Lower leg skin (tissue), 4 donors: ENCODE results near the gene GLT8D2. TPM values are rescaled to one million over a fixed set of nuclear protein-coding genes. Genes with fewer than 3 reads are reported as not detected.

ENCODE experiments used
- DNase-seq, 2 donors: peaks; one replicate each; pipeline ENCODE4 v3.0.0-alpha.2; 2019; ENCODE audit warnings: low spot score in 2 of 2
- H3K4me3 ChIP-seq: fragments of 200-600 bp; sonication (generic); 2 replicates; pipeline ENCODE4 v1.5.1; 2017; ENCODE audit warnings: mild to moderate bottlenecking, low read depth; ENCODE audit not compliant: poor library complexity, severe bottlenecking
- CTCF ChIP-seq, 3 donors: fragments of 450-650 bp; IDR thresholded peaks; one replicate each; pipeline ENCODE4 v1.5.1; 2016; ENCODE audit warnings: antibody characterized with exemption in 3 of 3, mild to moderate bottlenecking in 3 of 3, moderate library complexity in 2 of 3
- POLR2A ChIP-seq, 2 donors: fragments of 450-650 bp; IDR thresholded peaks; one replicate each; pipeline ENCODE4 v1.6.1; 2016 to 2017; ENCODE audit warnings: antibody characterized with exemption in 2 of 2, mild to moderate bottlenecking in 1 of 2, moderate library complexity in 1 of 2
- WGBS, 2 donors: methylation state at CpG; one replicate each; pipeline ENCODE4 v1.1.5; 2018; 5-methylcytosine and 5-hydroxymethylcytosine counted together
- intact Hi-C: fragments of 100-400 bp; cut with DNase I; formaldehyde crosslinking; loops from one replicate; pipeline ENCODE4 v1.15.0; 2023; ENCODE audit warnings: low total_unique reads
- total RNA-seq, 4 donors: library from RNA; depleted of rRNA; stranded (reverse); fragments of >200 nt; gene quantifications; one replicate each; pipeline ENCODE4 v1.1.0, GENCODE V29; 2016

Gene GLT8D2
- total RNA-seq, 4 donors from 2014 or later = 0.72 to 1.9 (median 1.2) TPM

GRCh38 chr12:103994235-103994634 is 55.8 kb downstream of the GLT8D2 start:
- H3K4me3 ChIP-seq = no peak overlapping the region
- DNase-seq = no peak
- TF ChIP-seq POLR2A (IDR thresholded peaks at IDR 0.05) (no peak), CTCF (IDR thresholded peaks at IDR 0.05) (no peak)
- intact Hi-C loops = no loop called here
- 85 to 90% methylated on average over 4 of the region's 4 CpGs for WGBS, 2 donors

- intact Hi-C loops = loop anchor here (5.0 kb wide), 1 partner anchor 115 kb away; no protein-coding TSS in a partner anchor
- WGBS, 2 donors = 70 to 91% methylated on average over 2 of the region's 2 CpGs
- no peak for DNase-seq
- H3K4me3 ChIP-seq = no peak overlapping the region
- TF ChIP-seq CTCF (IDR thresholded peaks at IDR 0.05) = no peak
- no peak for TF ChIP-seq POLR2A (IDR thresholded peaks at IDR 0.05)
Measured at GRCh38 chr12:103986829-103987228, 63.2 kb downstream of the GLT8D2 start.

- no peak overlapping the region for H3K4me3 ChIP-seq
- no peak for TF ChIP-seq POLR2A (IDR thresholded peaks at IDR 0.05)
- TF ChIP-seq CTCF (IDR thresholded peaks at IDR 0.05) = no peak
- WGBS, 2 donors = 90 to 94% methylated on average over 4 of the region's 4 CpGs
- DNase-seq = no peak
- intact Hi-C loops = no loop called here
Measured at GRCh38 chr12:103978384-103978982, 71.5 kb downstream of the GLT8D2 start.

GRCh38 chr12:103975368-103975767 is 74.6 kb downstream of the GLT8D2 start:
- TF ChIP-seq POLR2A (IDR thresholded peaks at IDR 0.05) (no peak), CTCF (IDR thresholded peaks at IDR 0.05) (no peak)
- no peak for DNase-seq
- no peak overlapping the region for H3K4me3 ChIP-seq
- intact Hi-C loops = no loop called here
- 88 to 90% methylated on average over 2 of the region's 2 CpGs for WGBS, 2 donors

- H3K4me3 ChIP-seq = no peak overlapping the region
- DNase-seq = no peak
- intact Hi-C loops = no loop called here
- TF ChIP-seq CTCF (IDR thresholded peaks at IDR 0.05) (no peak), POLR2A (IDR thresholded peaks at IDR 0.05) (no peak)
- 88 to 91% methylated on average over 2 of the region's 2 CpGs for WGBS, 2 donors
Measured at GRCh38 chr12:103973909-103974308, 76.1 kb downstream of the GLT8D2 start.

- no peak for DNase-seq
- WGBS, 2 donors = 48 to 60% methylated on average over 2 of the region's 2 CpGs
- no peak for TF ChIP-seq POLR2A (IDR thresholded peaks at IDR 0.05)
- no peak for TF ChIP-seq CTCF (IDR thresholded peaks at IDR 0.05)
- no peak overlapping the region for H3K4me3 ChIP-seq
- intact Hi-C loops = no loop called here
Measured at GRCh38 chr12:103969391-103969790, 80.6 kb downstream of the GLT8D2 start.
